Measurements from ENCODE around the gene PRSS22. TPM values are rescaled to one million over a fixed set of nuclear protein-coding genes. Genes with fewer than 3 reads are reported as not detected.
"Not testable (repeated sequence)": the region's sequence is repeated elsewhere in the genome, so short reads cannot be mapped to it uniquely, and the experiment has no call there.

Gene PRSS22
- 1 to 10 TPM in 1 of 8 experiments, under 1 TPM in 1, not detected in 6; 0.81 to 1.0 TPM for total RNA-seq

- ATAC-seq (replicated peaks in 6 of 8): peak in 1 of 8 experiments; percentile 49
- 0 to 58% (median 10%) methylated on average over 1 to 21 of the region's 42 CpGs; no CpG with 5 or more reads in 4 of the 10 experiments for WGBS, 10 experiments
- in situ Hi-C loops (cut with MboI; ENCODE audit: low pct_unique_long_range_greater_than_20kb in 2 of 9, low sequenced_read_pairs in 9 of 9, unreplicated experiment in 9 of 9): no loop called here
- H3K27ac ChIP-seq: no peak within 1 kb of the TSS
- H3K4me1 ChIP-seq (replicated peaks in 1 of 2): no peaks in the 10 kb centered on the region
- no peak within 1 kb of the TSS for H3K4me3 ChIP-seq
Measured at GRCh38 chr16:2857451-2858244, at the start of gene PRSS22. TSS of gene PRSS22 (minus strand) at chr16:2858170. CDS start at chr16:2858104, 66 bp downstream.

- ATAC-seq (replicated peaks in 6 of 8); H3K4me3 ChIP-seq; in situ Hi-C loops (cut with MboI; ENCODE audit: low pct_unique_long_range_greater_than_20kb in 2 of 9, low sequenced_read_pairs in 9 of 9, unreplicated experiment in 9 of 9); H3K27ac ChIP-seq: not testable (repeated sequence)
- 33 to 80% (median 67%) methylated on average over 1 to 5 of the region's 17 CpGs; no CpG with 5 or more reads in 2 of the 10 experiments for WGBS, 10 experiments
- peaks cover 10% of the 10 kb centered on the region in 2 donors for H3K4me1 ChIP-seq (replicated peaks in 1 of 2)
Measured at GRCh38 chr16:2907084-2907753, 49.2 kb upstream of the PRSS22 start.

GRCh38 chr16:2905988-2906387 is 48.0 kb upstream of the PRSS22 start:
- peak overlapping the region in 3 of 5 donors; percentile 4 to 20 (median 15) for H3K4me3 ChIP-seq
- in situ Hi-C loops (cut with MboI; ENCODE audit: low pct_unique_long_range_greater_than_20kb in 2 of 9, low sequenced_read_pairs in 9 of 9, unreplicated experiment in 9 of 9): no loop called here
- H3K4me1 ChIP-seq (replicated peaks in 1 of 2): peaks cover 10% of the 10 kb centered on the region in 2 donors
- peak overlapping the region in 1 of 2 donors; percentile 25 for H3K27ac ChIP-seq
- WGBS, 10 experiments: 27 to 73% (median 60%) methylated on average over 2 to 6 of the region's 12 CpGs; no CpG with 5 or more reads in 5 of the 10 experiments
- peak in 2 of 8 experiments; percentile 62 to 77 for ATAC-seq (replicated peaks in 6 of 8)

- ATAC-seq (replicated peaks in 6 of 8): peak; percentile 68 to 87 (median 84)
- Histone ChIP-seq H3K4me3 (peak overlapping the region; percentile 69 to 97 (median 92)), H3K27ac (peak overlapping the region; percentile 80 to 82), H3K4me1 (replicated peaks in 1 of 2) (peaks cover 10% of the 10 kb centered on the region in 2 donors)
- in situ Hi-C loops (cut with MboI; ENCODE audit: low pct_unique_long_range_greater_than_20kb in 2 of 9, low sequenced_read_pairs in 9 of 9, unreplicated experiment in 9 of 9): no loop called here
- 0% methylated on average over 2 of the region's 51 CpGs; no CpG with 5 or more reads in 9 of the 10 experiments for WGBS, 10 experiments
Measured at GRCh38 chr16:2905241-2905987, 47.4 kb upstream of the PRSS22 start.

GRCh38 chr16:2904922-2905240 is 46.9 kb upstream of the PRSS22 start:
- Histone ChIP-seq H3K27ac (peak overlapping the region; percentile 80 to 82), H3K4me3 (peak overlapping the region; percentile 69 to 97 (median 92)), H3K4me1 (replicated peaks in 1 of 2) (peaks cover 10% of the 10 kb centered on the region in 2 donors)
- ATAC-seq (replicated peaks in 6 of 8): peak in 5 of 8 experiments; percentile 2 to 29 (median 19)
- WGBS, 10 experiments: 0% methylated on average over 26 of the region's 32 CpGs; no CpG with 5 or more reads in 9 of the 10 experiments
- in situ Hi-C loops (cut with MboI; ENCODE audit: low pct_unique_long_range_greater_than_20kb in 2 of 9, low sequenced_read_pairs in 9 of 9, unreplicated experiment in 9 of 9): no loop called here

GRCh38 chr16:2904100-2904921 is 46.3 kb upstream of the PRSS22 start:
- 0 to 33% (median 2%) methylated on average over 1 to 15 of the region's 62 CpGs; no CpG with 5 or more reads in 1 of the 10 experiments for WGBS, 10 experiments
- peaks cover 10 to 11% of the 10 kb centered on the region in 2 donors for H3K4me1 ChIP-seq (replicated peaks in 1 of 2)
- H3K27ac ChIP-seq: peak overlapping the region; percentile 80 to 82
- peak; percentile 39 to 56 (median 44) for ATAC-seq (replicated peaks in 6 of 8)
- peak overlapping the region; percentile 69 to 97 (median 92) for H3K4me3 ChIP-seq
- in situ Hi-C loops (cut with MboI; ENCODE audit: low pct_unique_long_range_greater_than_20kb in 2 of 9, low sequenced_read_pairs in 9 of 9, unreplicated experiment in 9 of 9): no loop called here

GRCh38 chr16:2902337-2903130 is 44.6 kb upstream of the PRSS22 start:
- WGBS, 10 experiments: 71 to 100% (median 89%) methylated on average over 1 to 8 of the region's 9 CpGs
- Histone ChIP-seq H3K4me1 (replicated peaks in 1 of 2) (peaks cover 21% of the 10 kb centered on the region in 2 donors), H3K27ac (no peak overlapping the region), H3K4me3 (no peak overlapping the region)
- in situ Hi-C loops (cut with MboI; ENCODE audit: low pct_unique_long_range_greater_than_20kb in 2 of 9, low sequenced_read_pairs in 9 of 9, unreplicated experiment in 9 of 9): no loop called here
- ATAC-seq (replicated peaks in 6 of 8): no peak

GRCh38 chr16:2900526-2901075 is 42.6 kb upstream of the PRSS22 start:
- H3K4me3 ChIP-seq: no peak overlapping the region
- no peak for ATAC-seq (replicated peaks in 6 of 8)
- no peak overlapping the region for H3K27ac ChIP-seq
- peaks cover 16% of the 10 kb centered on the region in 2 donors for H3K4me1 ChIP-seq (replicated peaks in 1 of 2)
- 89 to 93% (median 90%) methylated on average over 3 to 11 of the region's 15 CpGs; no CpG with 5 or more reads in 6 of the 10 experiments for WGBS, 10 experiments
- in situ Hi-C loops (cut with MboI; ENCODE audit: low pct_unique_long_range_greater_than_20kb in 2 of 9, low sequenced_read_pairs in 9 of 9, unreplicated experiment in 9 of 9): no loop called here

- Histone ChIP-seq H3K4me1 (replicated peaks in 1 of 2) (peaks cover 16% of the 10 kb centered on the region in 2 donors), H3K27ac (no peak overlapping the region), H3K4me3 (no peak overlapping the region)
- in situ Hi-C loops (cut with MboI; ENCODE audit: low pct_unique_long_range_greater_than_20kb in 2 of 9, low sequenced_read_pairs in 9 of 9, unreplicated experiment in 9 of 9): no loop called here
- 13 to 100% (median 80%) methylated on average over 1 to 10 of the region's 13 CpGs; no CpG with 5 or more reads in 3 of the 10 experiments for WGBS, 10 experiments
- ATAC-seq (replicated peaks in 6 of 8): no peak
Measured at GRCh38 chr16:2899564-2900072, 41.6 kb upstream of the PRSS22 start.

- 33 to 100% (median 75%) methylated on average over 1 to 8 of the region's 10 CpGs; no CpG with 5 or more reads in 1 of the 10 experiments for WGBS, 10 experiments
- peaks cover 16% of the 10 kb centered on the region in 2 donors for H3K4me1 ChIP-seq (replicated peaks in 1 of 2)
- H3K4me3 ChIP-seq: no peak overlapping the region
- ATAC-seq (replicated peaks in 6 of 8): peak in 5 of 8 experiments; percentile 8 to 47 (median 30)
- H3K27ac ChIP-seq: peak overlapping the region in 1 of 2 donors; percentile 5
- in situ Hi-C loops (cut with MboI; ENCODE audit: low pct_unique_long_range_greater_than_20kb in 2 of 9, low sequenced_read_pairs in 9 of 9, unreplicated experiment in 9 of 9): no loop called here
Measured at GRCh38 chr16:2898831-2899563, 41.0 kb upstream of the PRSS22 start.
